ENCODE measurements around the gene KRTAP5-1. TPM values are rescaled to one million over a fixed set of nuclear protein-coding genes. Genes with fewer than 3 reads are reported as not detected.

KRTAP5-1 gene
- polyA plus RNA-seq, 3 donors, result not detected

- Histone ChIP-seq H3K9ac (ENCODE audit: insufficient read depth, low read length, poor library complexity, severe bottlenecking) (no peak overlapping the region), H3K4me3 (replicated peaks in 1 of 3; ENCODE audit: low read depth in 2 of 3, low read length in 3 of 3) (no peak overlapping the region), H3K4me2 (replicated peaks; ENCODE audit: extremely low read depth, low read length, poor library complexity, severe bottlenecking) (no peak overlapping the region), H3K36me3 (replicated peaks in 1 of 2; ENCODE audit: control insufficient read depth in 1 of 2, insufficient read depth in 2 of 2, low read length in 2 of 2) (no peaks in the 10 kb centered on the region), H4K20me1 (ENCODE audit: insufficient read depth, low read length) (no peaks in the 10 kb centered on the region), H3K79me2 (ENCODE audit: insufficient read depth, low read length) (no peaks in the 10 kb centered on the region), H3K9me3 (replicated peaks in 1 of 2; ENCODE audit: control insufficient read depth in 1 of 2, insufficient read depth in 1 of 2, low read length in 2 of 2) (no peaks in the 10 kb centered on the region), H2AFZ (ENCODE audit: insufficient read depth, low read depth, low read length, poor library complexity, severe bottlenecking) (no peak overlapping the region), H3K27me3 (ENCODE audit: control insufficient read depth in 2 of 2, insufficient read depth in 2 of 2, low read length in 2 of 2) (peaks cover 0 to 35% of the 10 kb centered on the region in 2 donors), H3K4me1 (ENCODE audit: control insufficient read depth in 1 of 2, insufficient read depth in 2 of 2, low read length in 2 of 2) (no peaks in the 10 kb centered on the region), H3K27ac (ENCODE audit: low read depth in 1 of 2, low read length in 2 of 2) (no peak overlapping the region)
- H3K27ac Mint-ChIP-seq, result no peak overlapping the region
- H3K9me3 Mint-ChIP-seq, result peaks cover 0 to 5% (median 0%) of the 10 kb centered on the region in 7 donors
- H3K36me3 Mint-ChIP-seq, result no peaks in the 10 kb centered on the region
- DNase-seq, result no peak
- peaks cover 37 to 65% (median 48%) of the 10 kb centered on the region in 3 donors for H3K27me3 Mint-ChIP-seq (ENCODE audit: low read depth in 3 of 3)
- intact Hi-C loops (cut with micrococcal nuclease), result no loop called here
- no peaks in the 10 kb centered on the region for H3K4me1 Mint-ChIP-seq
- H3K4me3 Mint-ChIP-seq, result peak overlapping the region in 1 of 2 donors; percentile 48
- no peak for TF ChIP-seq CTCF (IDR thresholded peaks at IDR 0.05)
- 22% methylated on average over 60 of the region's 63 CpGs for WGBS (ENCODE audit: insufficient coverage)
Measured at GRCh38 chr11:1556278-1556902, 28.7 kb downstream of the KRTAP5-1 start.

DNA sequence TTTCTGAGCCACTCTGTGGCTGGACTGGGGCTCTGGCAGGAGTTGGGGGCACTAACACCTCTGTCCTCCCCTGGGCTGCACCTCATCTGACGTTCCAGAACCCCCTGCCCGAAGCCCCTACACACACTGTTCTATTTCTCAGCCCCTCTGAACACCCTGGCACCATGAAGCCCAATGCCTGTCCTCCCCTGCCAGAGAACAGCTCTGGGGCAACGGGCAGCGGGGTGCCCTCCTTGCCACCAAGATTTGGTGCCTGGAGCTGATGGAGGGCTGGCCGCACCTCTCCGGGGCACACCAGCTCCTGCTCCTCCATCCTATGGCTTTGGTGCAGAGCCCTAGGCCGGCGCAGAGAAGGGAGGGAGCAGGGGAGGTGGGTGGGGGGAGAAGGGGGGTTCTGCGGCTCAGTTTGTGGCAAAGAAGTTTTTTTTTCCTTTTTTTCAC is 29.4 kb downstream of the KRTAP5-1 start:
- Mint-ChIP-seq H3K27ac (peak overlapping the region in 1 of 7 donors; percentile 68), H3K36me3 (no peaks in the 10 kb centered on the region), H3K9me3 (peaks cover 0 to 5% (median 0%) of the 10 kb centered on the region in 7 donors), H3K27me3 (ENCODE audit: low read depth in 3 of 3) (peaks cover 37 to 64% (median 48%) of the 10 kb centered on the region in 3 donors), H3K4me3 (peak overlapping the region in 1 of 2 donors; percentile 61), H3K4me1 (no peaks in the 10 kb centered on the region)
- no peak for DNase-seq
- no peaks in the 10 kb centered on the region for H4K20me1 ChIP-seq (ENCODE audit: insufficient read depth, low read length)
- H3K9ac ChIP-seq (ENCODE audit: insufficient read depth, low read length, poor library complexity, severe bottlenecking), result no peak overlapping the region
- 68% methylated on average over 5 of the region's 9 CpGs for WGBS (ENCODE audit: insufficient coverage)
- no peak overlapping the region for H2AFZ ChIP-seq (ENCODE audit: insufficient read depth, low read depth, low read length, poor library complexity, severe bottlenecking)
- no peaks in the 10 kb centered on the region for H3K4me1 ChIP-seq (ENCODE audit: control insufficient read depth in 1 of 2, insufficient read depth in 2 of 2, low read length in 2 of 2)
- no peak for TF ChIP-seq CTCF (IDR thresholded peaks at IDR 0.05)
- no peaks in the 10 kb centered on the region for H3K79me2 ChIP-seq (ENCODE audit: insufficient read depth, low read length)
- intact Hi-C loops (cut with micrococcal nuclease), result no loop called here
- H3K9me3 ChIP-seq (replicated peaks in 1 of 2; ENCODE audit: control insufficient read depth in 1 of 2, insufficient read depth in 1 of 2, low read length in 2 of 2), result no peaks in the 10 kb centered on the region
- H3K4me2 ChIP-seq (replicated peaks; ENCODE audit: extremely low read depth, low read length, poor library complexity, severe bottlenecking), result no peak overlapping the region
- H3K27me3 ChIP-seq (ENCODE audit: control insufficient read depth in 2 of 2, insufficient read depth in 2 of 2, low read length in 2 of 2), result peaks cover 0 to 35% of the 10 kb centered on the region in 2 donors
- no peak overlapping the region for H3K4me3 ChIP-seq (replicated peaks in 1 of 3; ENCODE audit: low read depth in 2 of 3, low read length in 3 of 3)
- no peak overlapping the region for H3K27ac ChIP-seq (ENCODE audit: low read depth in 1 of 2, low read length in 2 of 2)
- no peaks in the 10 kb centered on the region for H3K36me3 ChIP-seq (replicated peaks in 1 of 2; ENCODE audit: control insufficient read depth in 1 of 2, insufficient read depth in 2 of 2, low read length in 2 of 2)

Measured in CD14-positive monocyte (primary cell).